Fibroblast of skin of right quadriceps (primary cell): ENCODE data around the gene KHK.

Experiments used
- DNase-seq: peaks from one replicate; pipeline ENCODE4 v3.0.0-alpha.2; 2013

KHK gene

GRCh38 chr2:27130396-27130795 lies 43.8 kb downstream of the KHK start:
- no peak for DNase-seq

DNA sequence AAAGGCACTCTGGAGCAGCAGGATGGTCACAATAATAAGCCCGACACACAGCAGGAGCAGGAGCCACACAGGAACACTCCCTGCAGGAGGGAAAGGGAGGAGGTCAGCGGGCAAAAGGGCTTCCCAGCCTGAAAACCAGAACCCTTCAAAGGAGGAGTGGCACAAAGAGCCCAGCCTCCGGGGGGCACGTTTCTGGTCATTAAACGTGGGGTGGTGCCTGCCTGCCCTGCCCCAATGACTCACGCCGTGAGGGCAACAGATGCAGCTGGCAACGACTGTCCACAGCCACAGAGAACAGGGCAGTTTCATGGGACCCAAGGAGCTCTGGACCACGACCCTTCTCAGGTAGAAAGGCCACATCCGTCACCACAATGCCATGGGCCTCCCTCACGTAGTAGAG lies 44.9 kb downstream of the KHK start:
- no peak for DNase-seq

- no peak for DNase-seq
These were observed 46.8 kb downstream of the KHK start for GRCh38 chr2:27133195-27133875.

DNA sequence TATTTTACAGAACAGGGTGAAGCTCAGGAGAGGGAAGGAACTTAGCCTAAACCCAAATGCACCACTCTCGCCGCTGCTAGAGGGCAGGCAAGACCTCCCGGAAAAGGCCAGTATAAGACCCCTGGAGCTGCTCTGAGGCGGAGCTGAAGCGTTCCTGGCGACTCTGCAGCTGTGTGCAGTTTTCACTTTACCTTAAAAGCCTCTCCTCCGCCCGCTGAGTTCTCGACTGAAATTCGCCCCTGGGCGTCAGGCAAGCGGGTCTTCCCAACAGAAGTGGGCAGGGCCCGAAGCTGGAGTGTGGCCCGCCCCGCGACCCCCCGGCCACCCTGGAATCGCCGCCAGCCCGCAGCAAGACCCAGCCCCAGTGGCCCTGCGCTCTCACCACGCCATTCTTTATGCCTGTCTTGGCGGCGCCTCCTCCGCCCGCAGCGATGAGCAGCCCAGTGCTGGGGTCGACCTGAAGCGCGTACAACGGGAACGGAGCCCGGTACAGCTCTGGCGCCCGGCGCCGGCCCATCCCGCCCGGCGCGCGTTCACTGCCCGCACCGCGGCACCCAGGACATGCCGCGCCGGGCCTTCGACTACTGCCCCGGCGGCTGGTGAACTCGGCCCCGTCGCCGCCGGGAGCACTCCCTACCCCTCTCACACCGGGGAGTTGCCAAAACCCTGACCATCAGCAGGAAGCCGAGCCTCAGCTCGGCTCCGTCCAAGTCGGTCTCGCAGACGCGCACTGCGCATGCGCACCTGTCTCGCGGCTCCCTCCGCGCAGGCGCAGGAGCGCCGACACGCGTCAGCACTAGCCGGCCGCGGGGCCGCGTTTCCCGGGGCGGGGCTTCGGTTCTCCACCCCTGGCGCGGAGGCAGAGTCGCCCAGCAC lies 47.6 kb downstream of the KHK start, which contains the start of gene PREB:
PREB (minus strand) TSS at position 732 of the 876 bp plus-strand sequence; CDS start at position 517, 215 bp downstream.
- peak; percentile 95 for DNase-seq

DNA sequence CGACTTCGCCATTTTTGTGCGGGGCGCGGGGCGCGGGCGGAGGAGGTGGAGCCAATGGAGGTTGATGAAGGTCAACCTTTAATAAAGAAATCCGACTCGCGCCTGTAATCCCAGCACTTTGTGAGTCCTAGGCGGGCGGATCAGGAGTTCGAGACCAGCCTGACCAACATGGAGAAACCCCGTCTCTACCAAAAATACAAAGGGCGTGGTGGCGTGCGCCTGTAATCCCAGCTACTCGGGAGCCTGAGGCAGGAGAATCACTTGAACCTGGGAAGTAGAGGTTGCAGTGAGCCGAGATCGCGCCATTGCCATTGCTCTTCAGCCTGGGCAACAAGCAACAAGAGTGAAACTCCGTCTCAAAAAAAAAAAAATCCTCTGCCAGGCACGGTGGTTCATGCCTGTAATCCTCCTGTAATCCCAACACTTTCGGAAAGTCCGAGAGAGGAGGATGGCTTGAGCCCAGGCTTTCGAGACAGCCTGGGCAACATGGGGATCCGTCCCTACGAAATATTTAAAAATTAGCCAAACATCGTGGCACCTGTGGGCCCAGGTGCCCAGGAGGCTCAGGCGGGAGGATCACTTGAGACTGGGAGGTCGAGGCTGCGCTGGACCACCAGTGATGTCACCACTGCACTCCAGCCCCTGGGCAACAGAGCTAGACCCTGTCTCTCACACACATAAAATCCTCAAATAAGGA lies 48.4 kb downstream of the KHK start:
- no peak for DNase-seq

GRCh38 chr2:27135478-27135955 lies 48.9 kb downstream of the KHK start:
- DNase-seq = no peak

DNA sequence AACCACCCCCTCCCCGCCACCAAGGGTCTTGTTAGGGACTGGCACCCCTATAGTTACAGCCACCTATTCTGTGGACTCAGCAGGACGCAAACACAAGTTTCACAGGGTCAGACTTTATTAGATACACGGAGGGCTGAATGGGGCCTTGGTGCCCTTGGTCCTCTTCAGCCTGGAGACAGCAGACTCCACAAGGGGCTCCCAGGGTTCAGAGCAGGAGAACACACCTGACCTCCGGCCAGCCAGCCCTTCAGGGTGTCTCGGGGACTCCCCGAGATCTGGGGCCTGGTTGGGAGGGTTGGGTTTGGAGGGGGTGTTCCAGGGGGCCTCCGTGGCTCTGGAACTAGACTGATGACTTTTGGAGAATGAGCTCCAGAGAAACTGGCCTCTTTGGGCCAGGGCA lies 50.2 kb downstream of the KHK start:
- DNase-seq = no peak

DNA sequence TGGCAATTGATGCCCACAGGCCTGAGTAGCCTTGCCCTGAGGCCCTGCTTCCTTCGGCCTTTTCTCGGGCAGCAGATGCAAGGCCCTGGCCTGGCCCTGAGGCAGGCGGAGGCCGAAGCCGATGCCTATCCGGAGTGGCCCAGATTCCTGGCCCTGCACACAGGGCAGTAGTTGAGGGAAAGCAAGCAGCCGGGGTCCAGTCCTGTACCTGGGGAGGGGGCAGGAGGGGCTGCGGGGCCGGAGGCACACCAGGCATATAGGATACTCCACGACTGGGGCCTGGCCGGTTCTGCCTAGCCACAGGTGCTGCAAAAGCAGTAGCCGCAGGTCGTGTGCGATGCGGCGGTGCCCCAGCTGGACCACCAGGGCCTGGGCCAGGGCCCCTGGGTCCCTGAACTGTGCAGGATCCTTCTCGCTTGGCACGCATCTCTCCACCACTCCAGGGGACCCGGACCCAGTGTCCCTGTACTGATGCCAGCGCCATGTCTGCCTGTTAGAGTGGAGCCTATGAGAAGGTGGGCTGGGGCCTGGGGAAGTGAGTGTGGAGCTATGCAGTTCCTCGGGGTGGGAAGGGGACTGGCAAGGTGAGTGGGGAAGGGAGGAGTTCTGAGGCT lies 50.9 kb downstream of the KHK start:
- no peak for DNase-seq

DNA sequence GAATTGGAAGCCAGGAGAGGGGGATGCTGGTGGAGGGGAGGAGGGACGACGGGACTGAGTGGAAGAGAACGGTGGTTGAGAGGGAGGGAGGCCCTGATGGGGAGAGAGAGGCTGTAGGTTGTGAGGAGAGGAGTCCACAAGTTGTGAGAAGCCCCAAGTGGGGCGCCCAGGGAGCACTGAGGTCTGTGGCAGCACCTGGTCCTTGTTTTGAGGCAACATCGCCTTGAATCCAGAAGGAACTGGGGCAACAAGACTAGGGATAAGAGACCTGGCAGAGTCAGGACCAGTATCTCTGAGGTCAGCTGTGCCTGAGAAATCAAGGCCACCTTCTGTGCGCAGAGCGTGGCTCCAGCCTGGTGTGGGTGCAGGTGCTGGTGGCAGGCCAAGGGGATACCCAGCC lies 51.5 kb downstream of the KHK start:
- no peak for DNase-seq

DNA sequence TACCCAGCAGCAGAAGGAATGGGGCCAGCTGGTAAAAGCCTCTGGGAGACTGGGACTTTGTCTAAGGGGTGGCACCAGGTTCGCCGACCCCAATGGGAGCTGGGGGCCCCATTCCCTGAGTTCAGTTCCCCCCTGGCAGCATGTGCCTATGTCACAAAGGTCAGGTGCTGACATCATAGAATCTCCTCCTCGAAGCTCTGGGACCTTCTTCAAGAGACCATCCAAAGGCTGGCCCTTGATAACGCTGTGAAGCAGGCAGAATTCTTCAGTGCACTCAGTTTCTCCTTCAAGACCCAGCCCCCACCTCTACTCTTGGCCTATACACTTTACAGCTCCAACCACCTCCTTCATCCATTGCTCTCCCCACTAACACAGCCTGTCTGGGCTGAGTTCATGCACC lies 52.7 kb downstream of the KHK start, which contains the start of gene PRR30:
PRR30 (minus strand) TSS at position 101 of the 400 bp plus-strand sequence. CDS start 1,081 bp downstream, outside the sequence.
- no peak for DNase-seq

- DNase-seq = no peak
These were observed 56.7 kb downstream of the KHK start for GRCh38 chr2:27143285-27143684.

DNA sequence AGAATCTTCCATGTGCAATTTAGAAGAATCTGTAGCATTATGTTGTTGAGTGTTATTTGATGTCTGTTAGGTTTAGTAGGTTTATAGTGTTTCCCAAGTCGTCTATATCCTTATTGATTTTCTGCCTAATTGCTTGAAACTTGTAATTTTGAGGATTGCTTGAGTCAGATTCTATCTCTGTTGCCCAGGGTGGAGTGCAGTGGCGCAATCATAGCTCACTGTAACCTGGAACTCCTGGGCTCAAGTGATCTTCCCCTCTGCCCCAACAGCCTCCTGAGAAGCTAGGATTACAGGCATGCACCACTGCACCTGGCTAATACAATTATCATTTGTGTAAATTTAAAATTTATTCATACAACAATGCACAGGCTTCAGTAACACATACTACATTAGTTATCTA lies 59.1 kb downstream of the KHK start:
- DNase-seq = no peak

DNA sequence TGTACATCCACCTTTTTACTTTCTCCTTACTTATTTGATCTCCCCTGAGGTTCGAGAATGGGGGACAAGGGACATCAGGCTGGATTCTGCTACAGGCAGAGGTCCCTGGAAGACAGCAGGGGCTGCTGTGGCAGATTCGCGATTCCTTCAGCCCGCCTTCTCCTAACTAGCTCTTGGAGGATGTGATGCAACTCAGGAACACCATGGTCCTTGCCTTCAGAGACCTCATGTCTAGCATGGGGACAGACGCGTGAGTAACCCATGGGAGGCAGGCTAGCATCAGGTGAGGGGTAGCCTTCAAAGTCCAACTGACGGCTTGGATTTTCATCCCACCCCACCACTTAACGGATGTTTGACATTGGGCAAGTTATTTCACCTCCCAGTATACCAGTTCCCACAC lies 61.4 kb downstream of the KHK start:
- no peak for DNase-seq

DNA sequence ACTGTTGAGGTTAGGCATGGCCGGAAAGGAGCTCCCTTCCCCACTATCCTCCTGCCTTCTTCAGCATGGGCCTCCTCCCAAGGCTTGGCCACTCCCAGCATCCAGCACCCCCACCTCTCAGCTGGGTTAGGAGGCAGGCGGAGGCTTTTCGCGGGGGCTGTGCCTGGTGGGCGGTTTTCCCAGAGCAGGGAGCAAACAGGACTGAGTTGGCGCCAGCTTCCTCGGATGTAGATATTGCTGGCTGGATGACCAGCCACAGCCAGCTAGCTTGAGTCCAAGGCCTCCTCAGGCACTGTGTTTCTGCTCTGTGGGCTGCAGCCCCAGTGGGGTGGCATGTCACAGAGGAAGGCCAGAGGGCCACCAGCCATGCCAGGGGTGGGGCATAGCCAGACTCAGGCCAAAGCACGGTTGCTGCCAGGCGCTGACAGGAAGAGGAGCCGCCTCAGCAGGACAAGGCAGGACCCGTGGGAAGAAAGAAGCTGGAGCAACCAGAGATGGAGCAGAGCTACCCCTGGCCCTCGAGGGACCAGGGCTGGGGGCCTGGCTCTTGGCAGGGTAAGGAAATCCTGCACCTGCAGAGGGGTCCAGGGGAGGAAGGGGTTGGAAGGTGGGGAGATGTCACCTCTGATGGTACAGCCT lies 62.3 kb downstream of the KHK start, which contains the start of gene TCF23:
TCF23 (plus strand) TSS at position 204 of the 639 bp plus-strand sequence; CDS start at position 334, 130 bp downstream.
- no peak for DNase-seq

DNA sequence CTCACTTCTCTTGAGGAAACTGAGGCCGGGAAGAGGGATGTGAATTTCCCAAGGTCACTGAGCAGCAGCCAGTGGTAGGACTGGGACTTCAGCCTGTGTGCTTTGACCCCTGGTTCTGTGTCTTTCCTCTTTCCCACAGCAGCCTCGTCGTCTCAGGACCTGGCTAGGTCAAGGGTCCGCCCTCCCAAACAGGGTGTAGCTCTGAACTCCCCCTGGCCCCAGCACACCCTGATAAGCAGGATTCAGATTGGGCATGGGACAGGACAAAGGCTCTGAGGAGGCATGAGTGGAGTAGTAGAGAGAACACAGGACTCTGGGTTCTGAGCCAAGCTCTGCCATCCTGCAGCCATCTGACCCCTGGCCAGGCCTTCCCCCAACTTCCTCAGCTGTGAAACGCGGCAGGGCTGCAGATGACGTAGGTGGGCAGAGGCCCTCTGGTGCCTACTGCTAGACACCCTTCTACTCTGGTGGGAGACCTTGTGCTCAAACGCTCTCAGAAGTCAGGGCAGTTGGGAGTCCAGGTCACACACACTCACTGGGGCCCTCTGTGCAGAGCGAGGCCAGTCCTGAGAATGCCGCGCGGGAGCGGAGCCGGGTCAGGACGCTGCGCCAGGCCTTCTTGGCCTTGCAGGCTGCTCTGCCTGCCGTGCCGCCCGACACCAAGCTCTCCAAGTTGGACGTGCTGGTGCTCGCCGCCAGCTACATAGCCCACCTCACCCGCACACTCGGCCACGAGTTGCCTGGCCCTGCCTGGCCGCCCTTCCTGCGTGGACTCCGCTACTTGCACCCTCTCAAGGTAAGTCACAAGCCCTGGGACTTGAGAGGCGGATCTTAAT lies 63.2 kb downstream of the KHK start:
- no peak for DNase-seq
